ENCODE data around the gene DTX3. TPM values are rescaled to one million over a fixed set of nuclear protein-coding genes. Genes with fewer than 3 reads are reported as not detected.

Gene DTX3
- polyA plus RNA-seq, 1 donor from 2014 or later, result 141 TPM

- Histone ChIP-seq H3K9ac (ENCODE audit: low read length) (no peak overlapping the region), H3K9me2 (ENCODE audit: insufficient read depth, low read length) (no peaks in the 10 kb centered on the region), H3K9me3 (ENCODE audit: low read length) (no peaks in the 10 kb centered on the region), H3K4me2 (ENCODE audit: low read length) (no peak overlapping the region), H4K20me1 (ENCODE audit: insufficient read depth) (no peaks in the 10 kb centered on the region), H3K4me3 (ENCODE audit: low read length) (no peak overlapping the region), H3K27ac (ENCODE audit: low read length) (no peak overlapping the region), H3K79me2 (replicated peaks; ENCODE audit: insufficient read depth, low read length) (no peaks in the 10 kb centered on the region), H3F3A (ENCODE audit: insufficient read depth, low read length, poor library complexity, severe bottlenecking) (no peaks in the 10 kb centered on the region), H3K36me3 (ENCODE audit: insufficient read depth, low read length) (no peaks in the 10 kb centered on the region), H3K27me3 (ENCODE audit: insufficient read depth, low read depth, low read length) (no peaks in the 10 kb centered on the region), H2AFZ (ENCODE audit: low read depth, low read length) (no peak overlapping the region)
- TF ChIP-seq TAF1 (IDR thresholded peaks at IDR 0.05; ENCODE audit: low read depth) (no peak), CTCF (IDR thresholded peaks at IDR 0.05; ENCODE audit: poor library complexity, severe bottlenecking) (no peak), POLR2AphosphoS5 (IDR thresholded peaks at IDR 0.05) (no peak), RAD21 (conservative IDR thresholded peaks at IDR 0.05) (no peak), EZH2 (IDR thresholded peaks at IDR 0.05; ENCODE audit: borderline replicate concordance, insufficient read depth, low read length, poor library complexity, severe bottlenecking) (no peak), SMC3 (conservative IDR thresholded peaks at IDR 0.05; ENCODE audit: poor library complexity) (no peak), MXI1 (conservative IDR thresholded peaks at IDR 0.05; ENCODE audit: poor library complexity, severe bottlenecking) (no peak), REST (IDR thresholded peaks at IDR 0.05; ENCODE audit: borderline replicate concordance) (no peak), EP300 (conservative IDR thresholded peaks at IDR 0.05; ENCODE audit: poor library complexity, severe bottlenecking) (no peak)
Observed at GRCh38 chr12:57657744-57658143, 53.1 kb downstream of the DTX3 start.

- no peaks in the 10 kb centered on the region for H4K20me1 ChIP-seq (ENCODE audit: insufficient read depth)
- no peaks in the 10 kb centered on the region for H3F3A ChIP-seq (ENCODE audit: insufficient read depth, low read length, poor library complexity, severe bottlenecking)
- H2AFZ ChIP-seq (ENCODE audit: low read depth, low read length), result no peak overlapping the region
- TF ChIP-seq REST (IDR thresholded peaks at IDR 0.05; ENCODE audit: borderline replicate concordance) (no peak), EZH2 (IDR thresholded peaks at IDR 0.05; ENCODE audit: borderline replicate concordance, insufficient read depth, low read length, poor library complexity, severe bottlenecking) (no peak), RAD21 (conservative IDR thresholded peaks at IDR 0.05) (no peak), EP300 (conservative IDR thresholded peaks at IDR 0.05; ENCODE audit: poor library complexity, severe bottlenecking) (no peak), POLR2AphosphoS5 (IDR thresholded peaks at IDR 0.05) (no peak), SMC3 (conservative IDR thresholded peaks at IDR 0.05; ENCODE audit: poor library complexity) (no peak), CTCF (IDR thresholded peaks at IDR 0.05; ENCODE audit: poor library complexity, severe bottlenecking) (no peak), MXI1 (conservative IDR thresholded peaks at IDR 0.05; ENCODE audit: poor library complexity, severe bottlenecking) (no peak)
- no peak overlapping the region for H3K4me2 ChIP-seq (ENCODE audit: low read length)
- H3K9me3 ChIP-seq (ENCODE audit: low read length), result no peaks in the 10 kb centered on the region
- no peaks in the 10 kb centered on the region for H3K79me2 ChIP-seq (replicated peaks; ENCODE audit: insufficient read depth, low read length)
- no peaks in the 10 kb centered on the region for H3K9me2 ChIP-seq (ENCODE audit: insufficient read depth, low read length)
- no peaks in the 10 kb centered on the region for H3K36me3 ChIP-seq (ENCODE audit: insufficient read depth, low read length)
- H3K27me3 ChIP-seq (ENCODE audit: insufficient read depth, low read depth, low read length), result no peaks in the 10 kb centered on the region
- no peak overlapping the region for H3K27ac ChIP-seq (ENCODE audit: low read length)
- no peak overlapping the region for H3K4me3 ChIP-seq (ENCODE audit: low read length)
- H3K9ac ChIP-seq (ENCODE audit: low read length), result no peak overlapping the region
Observed at GRCh38 chr12:57658890-57659289, 54.3 kb downstream of the DTX3 start.
